H1 (cell line): Measurements from ENCODE around the gene ZNF280B. TPM values are rescaled to one million over a fixed set of nuclear protein-coding genes. Genes with fewer than 3 reads are reported as not detected.

Experiments
- CTCF ChIA-PET: fragments of 300-600 bp; sonication (Branson Sonifier 250); formaldehyde crosslinking; loops from one replicate; lab custom pipeline; 2021; ENCODE audit not compliant: partially characterized antibody; lab: Charles Lee
- POLR2A ChIA-PET: fragments of 300-600 bp; sonication (Branson Sonifier 250); formaldehyde crosslinking; loops from one replicate; lab custom pipeline; 2021; ENCODE audit warnings: inconsistent platforms; ENCODE audit not compliant: partially characterized antibody; lab: Charles Lee
- DNase-seq, 2 experiments: peaks; one replicate each; pipeline versions ENCODE4 v3.0.0 to v3.0.0-alpha.2; 2010 to 2022; ENCODE audit warnings: low spot score in 2 of 2, low read depth in 1 of 2, mixed read lengths in 1 of 2
- FAIRE-seq: peaks from 2 replicates; lab custom pipeline; 2011; peaks lifted over from hg19 to GRCh38; lab: Jason Lieb, UNC
- H2AFZ ChIP-seq: 2 replicates; pipeline ENCODE4 v1.8.1; 2012; ENCODE audit warnings: low read length, inconsistent platforms
- H2AK5ac ChIP-seq: 2 replicates; pipeline ENCODE4 v1.6.1; 2013; ENCODE audit warnings: low read depth, low read length
- H2BK120ac ChIP-seq: replicated peaks from 2 replicates; pipeline ENCODE3; 2013; ENCODE audit warnings: low read depth, low read length, inconsistent platforms
- H2BK12ac ChIP-seq: 2 replicates; pipeline ENCODE4 v1.6.1; 2013; ENCODE audit warnings: low read depth, low read length
- H2BK15ac ChIP-seq: 2 replicates; pipeline ENCODE4 v1.6.1; 2013; ENCODE audit warnings: low read length
- H2BK20ac ChIP-seq: 2 replicates; pipeline ENCODE4 v1.6.1; 2013; ENCODE audit warnings: low read length
- H2BK5ac ChIP-seq: 2 replicates; pipeline ENCODE4 v1.6.1; 2013; ENCODE audit warnings: low read depth, low read length
- H3K14ac ChIP-seq: 2 replicates; pipeline ENCODE4 v1.6.1; 2013; ENCODE audit warnings: inconsistent platforms; ENCODE audit not compliant: insufficient read length
- H3K18ac ChIP-seq: 2 replicates; pipeline ENCODE4 v1.6.1; 2013; ENCODE audit warnings: low read length; ENCODE audit errors: extremely low read depth
- H3K23ac ChIP-seq: 2 replicates; pipeline ENCODE4 v1.6.1; 2013; ENCODE audit warnings: inconsistent platforms; ENCODE audit not compliant: insufficient read length
- H3K23me2 ChIP-seq: 2 replicates; pipeline ENCODE4 v1.6.1; 2013; ENCODE audit warnings: low read depth, low read length
- H3K27ac ChIP-seq: 2 replicates; pipeline ENCODE4 v1.6.1; 2011; ENCODE audit warnings: low read depth, low read length, inconsistent platforms
- H3K27me3 ChIP-seq, 4 experiments: replicated peaks in 1 of 4; 1 replicate in 1 of 4; 2 replicates in 3 of 4; pipeline versions ENCODE4 v1.6.1 to v1.8.1; 2011 to 2013; ENCODE audit warnings: low read length in 3 of 4, mild to moderate bottlenecking in 3 of 4, inconsistent platforms in 2 of 4, mixed read lengths in 2 of 4, moderate library complexity in 1 of 4; ENCODE audit not compliant: control insufficient read depth in 3 of 4, insufficient read depth in 3 of 4; ENCODE audit errors: extremely low read depth in 1 of 4
- H3K36me3 ChIP-seq, 4 experiments: 2 replicates each; pipeline versions ENCODE4 v1.6.1 to v1.8.1; 2011 to 2013; ENCODE audit warnings: mild to moderate bottlenecking in 4 of 4, low read length in 3 of 4, moderate library complexity in 2 of 4, control low read depth in 1 of 4, inconsistent platforms in 1 of 4; ENCODE audit not compliant: insufficient read depth in 4 of 4, control insufficient read depth in 2 of 4
- H3K4ac ChIP-seq: replicated peaks from 2 replicates; pipeline ENCODE3; 2013; ENCODE audit warnings: low read length, low read depth, mixed read lengths, inconsistent platforms; ENCODE audit not compliant: insufficient read length
- H3K4me1 ChIP-seq, 4 experiments: replicated peaks in 1 of 4; 1 replicate in 1 of 4; 2 replicates in 3 of 4; pipeline versions ENCODE4 v1.6.1 to v1.8.1; 2011 to 2013; ENCODE audit warnings: low read length in 3 of 4, inconsistent platforms in 2 of 4, mixed read lengths in 1 of 4; ENCODE audit not compliant: insufficient read depth in 4 of 4, control insufficient read depth in 3 of 4
- H3K4me2 ChIP-seq, 2 experiments: 2 replicates each; pipeline versions ENCODE4 v1.6.1 to v1.8.1; 2011 to 2013; ENCODE audit warnings: low read depth in 2 of 2, low read length in 2 of 2, control low read depth in 1 of 2, inconsistent platforms in 1 of 2, mild to moderate bottlenecking in 1 of 2; ENCODE audit not compliant: insufficient read depth in 1 of 2
- H3K4me3 ChIP-seq, 4 experiments: fragments of 200-600, 300-600 bp in 1 of 4; sonication (generic), shearing (Covaris generic), sonication (Bioruptor Twin) in 1 of 4; 2 replicates each; pipeline versions ENCODE4 v1.5.1 to v1.8.1; 2011 to 2016; ENCODE audit warnings: low read length in 4 of 4, low read depth in 3 of 4, control low read depth in 2 of 4, inconsistent platforms in 2 of 4, mild to moderate bottlenecking in 2 of 4, mixed read lengths in 1 of 4, moderate library complexity in 1 of 4; ENCODE audit not compliant: insufficient read depth in 2 of 4; ENCODE audit errors: extremely low read depth in 1 of 4
- H3K56ac ChIP-seq: replicated peaks from 2 replicates; pipeline ENCODE3; 2013; ENCODE audit warnings: low read depth, mild to moderate bottlenecking, mixed read lengths, low read length, inconsistent platforms; ENCODE audit not compliant: insufficient read length
- H3K79me1 ChIP-seq: 2 replicates; pipeline ENCODE4 v1.6.1; 2013; ENCODE audit warnings: low read depth, low read length, control low read depth
- H3K79me2 ChIP-seq, 2 experiments: 2 replicates each; pipeline versions ENCODE4 v1.6.1 to v1.8.1; 2012 to 2013; ENCODE audit warnings: low read length in 2 of 2, mild to moderate bottlenecking in 2 of 2, inconsistent platforms in 1 of 2; ENCODE audit not compliant: insufficient read depth in 2 of 2, control insufficient read depth in 1 of 2
- H3K9ac ChIP-seq, 4 experiments: replicated peaks in 1 of 4; 1 replicate in 1 of 4; 2 replicates in 3 of 4; pipeline versions ENCODE4 v1.6.1 to v1.8.1; 2011 to 2013; ENCODE audit warnings: low read depth in 3 of 4, low read length in 3 of 4, control low read depth in 2 of 4, mild to moderate bottlenecking in 2 of 4, moderate library complexity in 2 of 4, inconsistent platforms in 1 of 4; ENCODE audit errors: extremely low read depth in 1 of 4
- H3K9me3 ChIP-seq, 2 experiments: 2 replicates each; pipeline versions ENCODE4 v1.6.1 to v1.8.1; 2012 to 2013; ENCODE audit warnings: mild to moderate bottlenecking in 2 of 2, moderate library complexity in 2 of 2, control low read depth in 1 of 2, inconsistent platforms in 1 of 2, low read depth in 1 of 2, low read length in 1 of 2, mixed read lengths in 1 of 2; ENCODE audit not compliant: insufficient read depth in 2 of 2
- H4K20me1 ChIP-seq, 2 experiments: replicated peaks in 1 of 2; 2 replicates each; pipeline versions ENCODE3 to v1.8.1; 2011 to 2013; ENCODE audit warnings: inconsistent platforms in 2 of 2, low read length in 2 of 2, mild to moderate bottlenecking in 1 of 2; ENCODE audit not compliant: insufficient read depth in 2 of 2, control insufficient read depth in 1 of 2
- H4K5ac ChIP-seq: 2 replicates; pipeline ENCODE4 v1.6.1; 2013; ENCODE audit warnings: low read length, low read depth, mixed read lengths, inconsistent platforms; ENCODE audit not compliant: insufficient read length
- H4K8ac ChIP-seq: 2 replicates; pipeline ENCODE4 v1.8.0; 2013; ENCODE audit warnings: mild to moderate bottlenecking, moderate library complexity, low read length, inconsistent platforms; ENCODE audit not compliant: insufficient read depth; ENCODE audit errors: extremely low read depth
- H4K91ac ChIP-seq: replicated peaks from 2 replicates; pipeline ENCODE3; 2013; ENCODE audit warnings: low read length, mixed read lengths, inconsistent platforms; ENCODE audit not compliant: insufficient read length
- CREB1 ChIP-seq: IDR thresholded peaks from 2 replicates; pipeline ENCODE4 v1.6.1; 2012; ENCODE audit warnings: inconsistent platforms
- HDAC2 ChIP-seq, 2 experiments: fragments of 300-600 bp in 1 of 2; sonication (generic) in 1 of 2; IDR thresholded peaks; 2 replicates each; pipeline ENCODE4 v1.6.1; 2011 to 2012; ENCODE audit warnings: low read depth in 2 of 2, low read length in 2 of 2, mild to moderate bottlenecking in 2 of 2, moderate library complexity in 2 of 2, borderline replicate concordance in 1 of 2, inconsistent platforms in 1 of 2
- MAFK ChIP-seq: IDR thresholded peaks from 2 replicates; pipeline ENCODE4 v1.6.1; 2012; ENCODE audit warnings: low read depth, mild to moderate bottlenecking, improper control_type of control experiment, low read length
- RAD21 ChIP-seq, 2 experiments: IDR thresholded peaks in 1 of 2; conservative IDR thresholded peaks in 1 of 2; 2 replicates each; pipeline ENCODE4 v1.6.1; 2011; ENCODE audit warnings: low read depth in 2 of 2, low read length in 2 of 2, improper control_type of control experiment in 1 of 2, inconsistent platforms in 1 of 2, mild to moderate bottlenecking in 1 of 2, moderate library complexity in 1 of 2
- SIN3A ChIP-seq, 2 experiments: IDR thresholded peaks in 1 of 2; conservative IDR thresholded peaks in 1 of 2; 2 replicates each; pipeline ENCODE4 v1.6.1; 2011 to 2012; ENCODE audit warnings: low read length in 2 of 2, improper control_type of control experiment in 1 of 2, low read depth in 1 of 2, mild to moderate bottlenecking in 1 of 2
- SIX5 ChIP-seq: IDR thresholded peaks from 2 replicates; pipeline ENCODE4 v1.6.1; 2011; ENCODE audit warnings: mild to moderate bottlenecking, low read depth, low read length
- SP2 ChIP-seq: IDR thresholded peaks from 2 replicates; pipeline ENCODE4 v1.6.1; 2012; ENCODE audit warnings: mild to moderate bottlenecking, low read length, inconsistent platforms
- WGBS, 2 experiments: shearing (Covaris generic) in 1 of 2; methylation state at CpG; one replicate each; pipeline versions ENCODE4 v1.1.6 to v1.1.7; 2013 to 2015; ENCODE audit warnings: low lambda C conversion rate in 2 of 2, mixed read lengths in 2 of 2, inconsistent platforms in 1 of 2, low coverage in 1 of 2, missing lambda C conversion rate in 1 of 2; ENCODE audit not compliant: insufficient replicate concordance in 2 of 2, insufficient coverage in 1 of 2, insufficient read length in 1 of 2; ENCODE audit errors: extremely low coverage in 1 of 2, missing lambda C conversion rate in 1 of 2; 5-methylcytosine and 5-hydroxymethylcytosine counted together
- long read RNA-seq, 2 experiments: library from RNA in 1 of 2; library from capped mRNA in 1 of 2; stranded (forward); transcript quantifications; one replicate each; pipeline ENCODE4 v2.0.0, GENCODE V29; 2021; ENCODE audit warnings: inconsistent platforms in 1 of 2
- polyA minus RNA-seq, 3 experiments: library from RNA; depleted of rRNA, polyadenylated mRNA; stranded (reverse); fragments of >200 nt; gene quantifications; 1 replicate in 2 of 3; 2 replicates in 1 of 3; pipeline ENCODE4 v1.2.3, GENCODE V29; 2011
- polyA plus RNA-seq, 7 experiments: library from polyadenylated mRNA; depleted of rRNA in 3 of 7; stranded (reverse) in 5 of 7; unstranded in 2 of 7; fragments of >200 nt in 5 of 7; fragments of 200-250 nt in 2 of 7; gene quantifications; 1 replicate in 5 of 7; 2 replicates in 1 of 7; 4 replicates in 1 of 7; pipeline versions ENCODE4 v1.2.1 to v1.2.3, GENCODE V29; 2011 to 2013; ENCODE audit warnings: missing spikeins in 2 of 7, mixed read lengths in 2 of 7
- total RNA-seq: library from RNA; stranded (reverse); fragmentation: NEBNext Ultra II Directional; extraction: Animal tissue kit (Norgen Biotek cat#: 25700); gene quantifications from 2 replicates; pipeline ENCODE4 v1.2.1, GENCODE V29; 2021

ZNF280B gene
- 9.9 and 11.7 TPM in 2 replicates for total RNA-seq
- polyA plus RNA-seq (2011; rRNA removed), result 2.5 and 4.8 TPM in 2 replicates
- polyA plus RNA-seq (2011; cell fraction: cytosol; rRNA removed), result 3.5 TPM
- 1.3 TPM for polyA plus RNA-seq (2011; cell fraction: nucleus; rRNA removed)
- polyA plus RNA-seq (2012, experiment 1 of 2), result 3.1 to 4.4 TPM (median 3.3 TPM) in 4 replicates
- polyA plus RNA-seq (2012, experiment 2 of 2), result 0.41 TPM
- 5.4 TPM for polyA plus RNA-seq (2013, experiment 1 of 2)
- polyA plus RNA-seq (2013, experiment 2 of 2), result 5.5 TPM
- 10.7 and 12.8 TPM in 2 replicates for polyA minus RNA-seq (2011; rRNA and poly(A)+ RNA removed)
- 6.8 TPM for polyA minus RNA-seq (2011; cell fraction: cytosol; rRNA and poly(A)+ RNA removed)
- polyA minus RNA-seq (2011; cell fraction: nucleus; rRNA and poly(A)+ RNA removed), result 9.2 TPM
- long read RNA-seq, experiment 1, partial matches to known transcripts, result 0 of 6 reads
- long read RNA-seq, experiment 1, other reads (novel, unspliced or antisense), result 5 of 6 reads
- long read RNA-seq, experiment 2, full-length matches to known transcripts, result 1 of 2 reads
- long read RNA-seq, experiment 2, partial matches to known transcripts, result 0 of 2 reads
- long read RNA-seq, experiment 2, other reads (novel, unspliced or antisense), result 1 of 2 reads

DNA sequence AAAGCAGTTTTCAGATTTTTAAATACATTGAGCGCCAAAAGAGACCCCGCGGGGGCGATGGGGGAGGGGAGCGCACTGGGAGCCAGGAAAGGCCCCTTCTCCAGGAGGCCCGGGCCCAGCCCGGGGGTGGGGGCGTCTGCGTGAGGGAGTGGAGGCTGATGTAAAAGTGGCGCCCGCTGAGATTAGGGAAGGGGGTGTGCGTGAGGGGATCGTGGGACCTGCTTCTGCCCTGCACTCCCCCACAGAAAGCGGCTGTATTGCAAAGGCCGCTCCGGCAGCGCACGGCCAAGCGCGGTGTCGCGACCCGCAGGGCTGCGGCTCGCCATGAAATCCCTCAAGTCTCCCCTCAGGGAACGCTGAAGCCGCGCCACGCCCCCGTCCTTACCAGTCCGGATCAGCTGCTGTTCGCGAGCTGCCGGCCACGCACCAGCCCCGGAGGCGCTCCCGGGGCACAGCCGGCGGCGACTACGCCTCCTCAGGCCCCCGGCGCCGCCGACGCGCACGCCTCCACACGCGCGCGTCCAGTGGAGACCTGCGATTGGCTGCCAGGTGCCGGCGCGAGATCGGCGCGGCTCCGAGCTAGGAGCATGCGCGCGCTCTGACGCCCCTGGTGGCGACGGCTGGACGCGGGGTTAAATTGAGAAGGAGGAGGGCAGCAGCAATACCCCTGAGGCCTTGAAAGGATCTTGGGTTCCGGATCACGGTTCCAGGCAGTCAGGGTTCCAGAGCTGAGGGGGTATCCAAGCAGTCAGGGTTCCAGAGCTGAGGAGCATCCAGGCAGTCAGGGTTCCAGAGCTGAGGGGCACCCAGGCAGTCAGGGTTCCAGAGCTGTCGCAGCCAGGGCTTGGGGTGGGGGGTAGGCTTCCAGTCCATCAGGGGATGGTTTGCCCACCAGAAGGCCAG, at the start of gene ZNF280B:
Gene ZNF280B, minus strand, starts transcription at position 469 of the 903 bp plus-strand sequence. CDS start 19,344 bp downstream, outside the sequence.
- Histone ChIP-seq H2BK12ac (no peak within 1 kb of the TSS), H2BK120ac (no peak within 1 kb of the TSS), H4K8ac (peak within 1 kb of the TSS; percentile 87; the same call in 1 of the 2 replicates), H3K9me3 (no peaks in the 10 kb centered on the region; a peak in 1 of 4 replicates), H2AK5ac (no peak within 1 kb of the TSS), H3K14ac (no peak within 1 kb of the TSS), H3K27me3 (peaks cover 0 to 10% (median 5%) of the 10 kb centered on the region in 4 experiments; a peak in 4 of 7 replicates), H2BK15ac (no peak within 1 kb of the TSS), H3K4me1 (no peaks in the 10 kb centered on the region), H4K20me1 (peaks cover 0 to 1% of the 10 kb centered on the region in 2 experiments), H2BK20ac (no peak within 1 kb of the TSS), H2BK5ac (no peak within 1 kb of the TSS; the same call in 1 of the 2 replicates), H3K9ac (peak within 1 kb of the TSS; percentile 53 to 78 (median 72)), H3K56ac (peak within 1 kb of the TSS; percentile 88), H3K4ac (no peak within 1 kb of the TSS), H2AFZ (peak within 1 kb of the TSS; percentile 98), H3K36me3 (peaks cover 0 to 12% (median 2%) of the 10 kb centered on the region in 4 experiments; a peak in 5 of 8 replicates), H3K23ac (no peak within 1 kb of the TSS), H3K23me2 (no peaks in the 10 kb centered on the region; the same call in 1 of the 2 replicates), H3K4me3 (peak within 1 kb of the TSS; percentile 54 to 95 (median 88)), H4K91ac (no peak within 1 kb of the TSS), H3K4me2 (peak within 1 kb of the TSS; percentile 68 to 72), H3K79me1 (no peaks in the 10 kb centered on the region), H3K79me2 (peaks cover 0 to 6% of the 10 kb centered on the region in 2 experiments; a peak in 2 of 4 replicates), H4K5ac (no peak within 1 kb of the TSS), H3K27ac (0 out of 2 replicates have a peak within 1 kb of the TSS, but pooled peaks have one; percentile 10), H3K18ac (peak within 1 kb of the TSS; percentile 48; the same call in 1 of the 2 replicates)
- WGBS, 2 experiments, result 6% methylated on average over 44 of the region's 72 CpGs; no CpG with 5 or more reads in 1 of the 2 experiments
- ChIA-PET CTCF (interaction anchor here (0.7 to 2.1 kb wide), 17 partner anchors 9 to 1100 kb away, joined by 3 to 9 read pairs (median 5); partner anchors contain the start of gene ZNF280A), POLR2A (no interaction called here)
- DNase-seq, result peak; percentile 9 to 92
- no peak for FAIRE-seq
- TF ChIP-seq CREB1 (no peak), SIX5 (no peak), MAFK (no peak), RAD21 (IDR thresholded peaks at IDR 0.05 in 1 of 2, conservative IDR thresholded peaks at IDR 0.05 in 1 of 2; ENCODE audit: low read depth in 2 of 2, low read length in 2 of 2) (peak; percentile 26 to 36; a peak in 3 of 4 replicates), SIN3A (conservative IDR thresholded peaks at IDR 0.05 in 1 of 2, IDR thresholded peaks at IDR 0.05 in 1 of 2; ENCODE audit: low read depth in 1 of 2, low read length in 2 of 2) (0 out of 4 replicates have a peak, but pooled peaks of 1 of the 2 experiments have one; percentile 53), HDAC2 (IDR thresholded peaks at IDR 0.05; ENCODE audit: borderline replicate concordance in 1 of 2, low read depth in 2 of 2, low read length in 2 of 2) (peak in 1 of 2 experiments; percentile 90; a peak in 1 of 4 replicates), SP2 (no peak)
